Activated T-helper 2 cell treated with anti-CD3 and anti-CD28 coated beads, Interferon-gamma antibody, Interleukin-2, Interleukin-4, amounts not matched to agents 10 μg/mL and 5 μg/mL and 100 μg/mL, durations not matched to agents 14 hours and 24 hours and 36 hours (primary cell): ENCODE results near the gene CAST. TPM values are rescaled to one million over a fixed set of nuclear protein-coding genes. Genes with fewer than 3 reads are reported as not detected.
"Not testable (repeated sequence)": the region's sequence is repeated elsewhere in the genome, so short reads cannot be mapped to it uniquely, and the experiment has no call there.

Experiments used
- DNase-seq: peaks from one replicate; pipeline ENCODE4 v3.0.0; 2021; ENCODE audit warnings: low spot score
- H3K27ac Mint-ChIP-seq: one replicate; pipeline ENCODE4 v1.8.0; 2021; ENCODE audit warnings: mixed read lengths
- H3K27me3 Mint-ChIP-seq: one replicate; pipeline ENCODE4 v1.8.0; 2021; ENCODE audit warnings: low read depth, mixed read lengths
- H3K36me3 Mint-ChIP-seq: one replicate; pipeline ENCODE4 v1.8.0; 2021; ENCODE audit warnings: low read depth, mixed read lengths
- H3K4me1 Mint-ChIP-seq: one replicate; pipeline ENCODE4 v1.8.0; 2021; ENCODE audit warnings: low read depth, mixed read lengths
- H3K4me3 Mint-ChIP-seq: one replicate; pipeline ENCODE4 v1.8.0; 2021; ENCODE audit warnings: low read depth, mild to moderate bottlenecking, moderate library complexity, mixed read lengths
- H3K9me3 Mint-ChIP-seq: one replicate; pipeline ENCODE4 v1.8.0; 2021; ENCODE audit warnings: mixed read lengths
- intact Hi-C: fragments of 100-400 bp; cut with micrococcal nuclease; formaldehyde crosslinking; loops from one replicate; pipeline ENCODE4 v1.15.1; 2023
- total RNA-seq: library from RNA; stranded (reverse); gene quantifications from 2 replicates; pipeline ENCODE4 v1.2.3, GENCODE V29; 2022

CAST gene
- total RNA-seq, 1 donor from 2014 or later, result 110 TPM

GRCh38 chr5:96789794-96790330, 127.7 kb downstream of the CAST start:
- H3K27ac Mint-ChIP-seq, result no peak overlapping the region
- peaks cover 82% of the 10 kb centered on the region for H3K36me3 Mint-ChIP-seq
- no peaks in the 10 kb centered on the region for H3K9me3 Mint-ChIP-seq
- H3K27me3 Mint-ChIP-seq, result no peaks in the 10 kb centered on the region
- H3K4me1 Mint-ChIP-seq, result peaks cover 5% of the 10 kb centered on the region
- no peak for DNase-seq
- intact Hi-C loops, result loop anchor here (5.0 kb wide), 1 partner anchor 372 kb away; no protein-coding TSS in a partner anchor
- H3K4me3 Mint-ChIP-seq, result no peak overlapping the region

GRCh38 chr5:96790961-96791504, 128.9 kb downstream of the CAST start:
- intact Hi-C loops, result loop anchor here (5.0 kb wide), 1 partner anchor 371 kb away; no protein-coding TSS in a partner anchor
- H3K27me3 Mint-ChIP-seq, result no peaks in the 10 kb centered on the region
- no peak for DNase-seq
- peaks cover 82% of the 10 kb centered on the region for H3K36me3 Mint-ChIP-seq
- H3K4me3 Mint-ChIP-seq, result no peak overlapping the region
- H3K4me1 Mint-ChIP-seq, result peaks cover 15% of the 10 kb centered on the region
- no peak overlapping the region for H3K27ac Mint-ChIP-seq
- peaks cover 4% of the 10 kb centered on the region for H3K9me3 Mint-ChIP-seq

GRCh38 chr5:96794757-96795156, 132.6 kb downstream of the CAST start:
- H3K4me3 Mint-ChIP-seq, result no peak overlapping the region
- H3K4me1 Mint-ChIP-seq, result peaks cover 26% of the 10 kb centered on the region
- DNase-seq, result no peak
- no peaks in the 10 kb centered on the region for H3K27me3 Mint-ChIP-seq
- intact Hi-C loops, result loop anchor here (5.0 kb wide), 1 partner anchor 368 kb away; no protein-coding TSS in a partner anchor
- H3K9me3 Mint-ChIP-seq, result peaks cover 4% of the 10 kb centered on the region
- peak overlapping the region; percentile 9 for H3K27ac Mint-ChIP-seq
- H3K36me3 Mint-ChIP-seq, result peaks cover 90% of the 10 kb centered on the region

GRCh38 chr5:96795626-96796025, 133.4 kb downstream of the CAST start:
- Mint-ChIP-seq H3K36me3 (peaks cover 87% of the 10 kb centered on the region), H3K4me3 (no peak overlapping the region), H3K27me3 (no peaks in the 10 kb centered on the region), H3K9me3 (peaks cover 4% of the 10 kb centered on the region), H3K27ac (no peak overlapping the region), H3K4me1 (peaks cover 29% of the 10 kb centered on the region)
- no peak for DNase-seq
- intact Hi-C loops, result no loop called here

GRCh38 chr5:96796434-96796833, 134.3 kb downstream of the CAST start:
- Mint-ChIP-seq H3K4me3 (no peak overlapping the region), H3K36me3 (peaks cover 87% of the 10 kb centered on the region), H3K9me3 (peaks cover 4% of the 10 kb centered on the region), H3K4me1 (peaks cover 34% of the 10 kb centered on the region), H3K27me3 (no peaks in the 10 kb centered on the region), H3K27ac (no peak overlapping the region)
- intact Hi-C loops, result no loop called here
- no peak for DNase-seq

- DNase-seq, H3K4me3 Mint-ChIP-seq, H3K27ac Mint-ChIP-seq, H3K9me3 Mint-ChIP-seq, H3K27me3 Mint-ChIP-seq, intact Hi-C loops: not testable (repeated sequence)
- peaks cover 53% of the 10 kb centered on the region for H3K4me1 Mint-ChIP-seq
- H3K36me3 Mint-ChIP-seq, result peaks cover 86% of the 10 kb centered on the region
Measured at GRCh38 chr5:96801718-96802117, 139.5 kb downstream of the CAST start.

- DNase-seq, result no peak
- Mint-ChIP-seq H3K9me3 (no peaks in the 10 kb centered on the region), H3K36me3 (peaks cover 40% of the 10 kb centered on the region), H3K27ac (peak overlapping the region; percentile 92), H3K27me3 (no peaks in the 10 kb centered on the region), H3K4me3 (peak overlapping the region; percentile 93), H3K4me1 (peaks cover 62% of the 10 kb centered on the region)
- intact Hi-C loops, result loop anchor here (2.0 to 5.0 kb wide), 6 partner anchors 16 to 195 kb away; partner anchors contain the start of genes CAST and ERAP2
Measured at GRCh38 chr5:96807075-96807654, 145.0 kb downstream of the CAST start.

- H3K27me3 Mint-ChIP-seq, result no peaks in the 10 kb centered on the region
- peaks cover 29% of the 10 kb centered on the region for H3K36me3 Mint-ChIP-seq
- peak overlapping the region; percentile 99 for H3K27ac Mint-ChIP-seq
- peaks cover 58% of the 10 kb centered on the region for H3K4me1 Mint-ChIP-seq
- H3K9me3 Mint-ChIP-seq, result no peaks in the 10 kb centered on the region
- H3K4me3 Mint-ChIP-seq, result peak overlapping the region; percentile 92
- intact Hi-C loops, result loop anchor here (1.0 to 5.0 kb wide), 8 partner anchors 8 to 374 kb away; partner anchors contain the start of genes CAST, ERAP2 and RIOK2
- no peak for DNase-seq
Measured at GRCh38 chr5:96808541-96808828, 146.3 kb downstream of the CAST start.

GRCh38 chr5:96808868-96809558, 146.8 kb downstream of the CAST start:
- peak overlapping the region; percentile 99 for H3K27ac Mint-ChIP-seq
- DNase-seq, result no peak
- H3K4me1 Mint-ChIP-seq, result peaks cover 54% of the 10 kb centered on the region
- H3K27me3 Mint-ChIP-seq, result no peaks in the 10 kb centered on the region
- no peaks in the 10 kb centered on the region for H3K9me3 Mint-ChIP-seq
- H3K4me3 Mint-ChIP-seq, result peak overlapping the region; percentile 92
- intact Hi-C loops, result loop anchor here (1.0 to 5.0 kb wide), 8 partner anchors 7 to 374 kb away; partner anchors contain the start of genes CAST, ERAP2 and RIOK2
- peaks cover 23% of the 10 kb centered on the region for H3K36me3 Mint-ChIP-seq

GRCh38 chr5:96809921-96810320, 147.7 kb downstream of the CAST start:
- Mint-ChIP-seq H3K36me3 (peaks cover 17% of the 10 kb centered on the region), H3K9me3 (no peaks in the 10 kb centered on the region), H3K27ac (peak overlapping the region; percentile 69), H3K4me1 (peaks cover 54% of the 10 kb centered on the region), H3K4me3 (peak overlapping the region; percentile 44), H3K27me3 (no peaks in the 10 kb centered on the region)
- intact Hi-C loops, result loop anchor here (2.0 to 5.0 kb wide), 7 partner anchors 67 to 373 kb away; partner anchors contain the start of genes CAST, ERAP2 and RIOK2
- DNase-seq, result no peak

GRCh38 chr5:96812851-96813250, 150.7 kb downstream of the CAST start:
- H3K27me3 Mint-ChIP-seq, result no peaks in the 10 kb centered on the region
- no peaks in the 10 kb centered on the region for H3K9me3 Mint-ChIP-seq
- no peak overlapping the region for H3K4me3 Mint-ChIP-seq
- no peak overlapping the region for H3K27ac Mint-ChIP-seq
- intact Hi-C loops, result no loop called here
- H3K4me1 Mint-ChIP-seq, result peaks cover 61% of the 10 kb centered on the region
- H3K36me3 Mint-ChIP-seq, result no peaks in the 10 kb centered on the region
- no peak for DNase-seq

GRCh38 chr5:96814041-96814440, 151.9 kb downstream of the CAST start:
- DNase-seq, result no peak
- no peaks in the 10 kb centered on the region for H3K9me3 Mint-ChIP-seq
- no peak overlapping the region for H3K27ac Mint-ChIP-seq
- peaks cover 58% of the 10 kb centered on the region for H3K4me1 Mint-ChIP-seq
- no peaks in the 10 kb centered on the region for H3K27me3 Mint-ChIP-seq
- H3K36me3 Mint-ChIP-seq, result no peaks in the 10 kb centered on the region
- no peak overlapping the region for H3K4me3 Mint-ChIP-seq
- intact Hi-C loops, result no loop called here
